HG02759 (cell line): ENCODE results near the gene POLR2E.
"Not testable (repeated sequence)": the region's sequence is repeated elsewhere in the genome, so short reads cannot be mapped to it uniquely, and the experiment has no call there.

Experiments used
- ATAC-seq: cut with Tn5 transposase; IDR thresholded peaks from one replicate; pipeline ENCODE4 v1.9.1; 2021; ENCODE audit warnings: mild to moderate bottlenecking, moderate library complexity; ENCODE audit not compliant: unreplicated experiment

Gene POLR2E

GRCh38 chr19:1094978-1095701 lies at the start of gene POLR2E:
Gene POLR2E (minus strand): TSS chr19:1095375. CDS start chr19:1095315, 60 bp downstream.
- ATAC-seq: peak; percentile 91

GRCh38 chr19:1144741-1145140 lies 49.6 kb upstream of the POLR2E start:
- no peak for ATAC-seq

GRCh38 chr19:1143828-1144399 lies 48.7 kb upstream of the POLR2E start:
- no peak for ATAC-seq

- ATAC-seq: no peak
Observed at GRCh38 chr19:1141944-1142343, 46.8 kb upstream of the POLR2E start.

- no peak for ATAC-seq
Observed at GRCh38 chr19:1140272-1141027, 45.3 kb upstream of the POLR2E start.

GRCh38 chr19:1139126-1139525 lies 44.0 kb upstream of the POLR2E start:
- no peak for ATAC-seq

GRCh38 chr19:1138121-1138520 lies 42.9 kb upstream of the POLR2E start:
- no peak for ATAC-seq

- no peak for ATAC-seq
Observed at GRCh38 chr19:1136621-1137317, 41.6 kb upstream of the POLR2E start.

- ATAC-seq: no peak
Observed at GRCh38 chr19:1136201-1136600, 41.0 kb upstream of the POLR2E start.

GRCh38 chr19:1135454-1135853 lies 40.3 kb upstream of the POLR2E start:
- no peak for ATAC-seq

- no peak for ATAC-seq
Observed at GRCh38 chr19:1134431-1134830, 39.3 kb upstream of the POLR2E start.

GRCh38 chr19:1133471-1133929 lies 38.3 kb upstream of the POLR2E start:
- peak; percentile 54 for ATAC-seq

- peak; percentile 16 for ATAC-seq
Observed at GRCh38 chr19:1132552-1133383, 37.6 kb upstream of the POLR2E start.

- peak; percentile 46 for ATAC-seq
Observed at GRCh38 chr19:1131718-1132551, 36.8 kb upstream of the POLR2E start.

GRCh38 chr19:1130771-1131717 lies 35.9 kb upstream of the POLR2E start:
- no peak for ATAC-seq

GRCh38 chr19:1129535-1129934 lies 34.4 kb upstream of the POLR2E start:
- no peak for ATAC-seq

- not testable (repeated sequence) for ATAC-seq
Observed at GRCh38 chr19:1129084-1129483, 33.9 kb upstream of the POLR2E start.

- ATAC-seq: no peak
Observed at GRCh38 chr19:1128106-1128505, 32.9 kb upstream of the POLR2E start.
